K562 (cell line): Measurements from ENCODE around the gene APOL3. TPM values are rescaled to one million over a fixed set of nuclear protein-coding genes. Genes with fewer than 3 reads are reported as not detected.

Source experiments
- CHD2 ChIP-seq: IDR thresholded peaks from 2 replicates; pipeline ENCODE4 v1.6.1; 2011; ENCODE audit warnings: low read depth, low read length
- DNMT1 ChIP-seq: fragments of 450-650 bp; IDR thresholded peaks from 2 replicates; pipeline ENCODE4 v1.6.1; 2016; ENCODE audit warnings: antibody characterized with exemption, mild to moderate bottlenecking
- ETV1 ChIP-seq: fragments of 450-650 bp; conservative IDR thresholded peaks from 2 replicates; pipeline ENCODE4 v1.6.1; 2016; ENCODE audit warnings: missing genetic modification characterization, control low read depth, low read depth, missing compliant biosample characterization
- HEY1 ChIP-seq: fragments of 250-450 bp; sonication (Bioruptor Pico); IDR thresholded peaks from 2 replicates; pipeline ENCODE4 v1.5.0; 2020; ENCODE audit warnings: mild to moderate bottlenecking, moderate library complexity, borderline replicate concordance
- JUND ChIP-seq, 2 experiments: IDR thresholded peaks; 2 replicates in 1 of 2; 3 replicates in 1 of 2; pipeline ENCODE4 v1.6.1; 2011; ENCODE audit warnings: borderline replicate concordance in 2 of 2, low read depth in 2 of 2, low read length in 2 of 2, improper control_type of control experiment in 1 of 2, missing biosample characterization in 1 of 2, missing genetic modification characterization in 1 of 2, missing genetic modification reagents in 1 of 2
- RBM25 ChIP-seq: fragments of 200-400 bp; formaldehyde crosslinking; IDR thresholded peaks from 2 replicates; pipeline ENCODE4 v1.6.1; 2018; ENCODE audit warnings: low read length, low read depth, moderate library complexity; ENCODE audit not compliant: severe bottlenecking
- SMAD4 ChIP-seq: fragments of 250-450 bp; sonication (Bioruptor Pico); conservative IDR thresholded peaks from 2 replicates; pipeline ENCODE4 v1.8.0; 2021; ENCODE audit warnings: inconsistent platforms, mild to moderate bottlenecking, moderate library complexity
- SMARCC2 ChIP-seq: fragments of 450-650 bp; IDR thresholded peaks from 2 replicates; pipeline ENCODE4 v1.6.1; 2017; ENCODE audit warnings: antibody characterized with exemption, moderate library complexity, mild to moderate bottlenecking, low read depth
- TFAM ChIP-seq: fragments of 250-450 bp; sonication (Bioruptor Pico); conservative IDR thresholded peaks from 2 replicates; pipeline ENCODE4 v1.5.0; 2021; ENCODE audit warnings: mild to moderate bottlenecking, moderate library complexity
- ZNF316 ChIP-seq: fragments of 450-650 bp; IDR thresholded peaks from 2 replicates; pipeline ENCODE4 v1.6.1; 2016
- ZNF76 ChIP-seq: fragments of 250-450 bp; sonication (Bioruptor Pico); IDR thresholded peaks from 2 replicates; pipeline ENCODE4 v1.4.0; 2020; ENCODE audit warnings: mild to moderate bottlenecking, moderate library complexity, borderline replicate concordance
- ZNF766 ChIP-seq: fragments of 200-800 bp; sonication (Bioruptor generic); conservative IDR thresholded peaks from 2 replicates; pipeline ENCODE4 v1.6.1; 2016; ENCODE audit warnings: missing genetic modification characterization, missing compliant biosample characterization
- polyA plus RNA-seq, 8 experiments: library from polyadenylated mRNA; depleted of rRNA in 4 of 8; stranded (reverse) in 5 of 8; unstranded in 3 of 8; fragments of >200 nt; fragmentation: Nextera tagmentation in 2 of 8; fragmentation: Illumina TruSeq in 1 of 8; extraction: Ambion mirVana in 2 of 8; extraction: Trizol in 1 of 8; gene quantifications; 2 replicates each; pipeline versions ENCODE4 v1.2.1 to v1.2.3, GENCODE V29; 2011 to 2014; ENCODE audit warnings: inconsistent platforms in 1 of 8, missing spikeins in 1 of 8
- total RNA-seq, 7 experiments: library from RNA; depleted of rRNA in 6 of 7; stranded (reverse); fragments of >200 nt in 6 of 7; fragmentation: Illumina TruSeq in 2 of 7; extraction: Trizol in 2 of 7; gene quantifications; 2 replicates each; pipeline versions ENCODE4 v1.2.1 to v1.2.3, GENCODE V29; 2011 to 2021; ENCODE audit warnings: low replicate concordance in 1 of 7
- TF ChIP-seq, protein P1 (sequence below): fragments of 250-450 bp; sonication (Bioruptor Pico); IDR thresholded peaks from 2 replicates; pipeline ENCODE4 v1.5.0; 2021; ENCODE audit warnings: mild to moderate bottlenecking, moderate library complexity
- TF ChIP-seq, protein P2 (sequence below), 2 experiments: fragments of 450-650 bp; IDR thresholded peaks; 2 replicates each; pipeline ENCODE4 v1.6.1; 2018; ENCODE audit warnings: mild to moderate bottlenecking in 2 of 2, low read depth in 1 of 2; ENCODE audit not compliant: partially characterized antibody in 2 of 2
- TF ChIP-seq, protein P3 (sequence below): fragments of 450-650 bp; formaldehyde crosslinking; IDR thresholded peaks from 2 replicates; pipeline ENCODE4 v1.4.0; 2020; ENCODE audit warnings: mild to moderate bottlenecking, moderate library complexity
- TF ChIP-seq, protein P4 (sequence below): fragments of 250-450 bp; sonication (Bioruptor Pico); IDR thresholded peaks from 2 replicates; pipeline ENCODE4 v1.9.0; 2021; ENCODE audit warnings: mild to moderate bottlenecking

The APOL3 gene
- total and polyA plus RNA-seq, 9 of the 15 experiments (the other 6 are each of a cell fraction or from before 2014, with no cell fraction given) = 0.25 to 1.1 (median 0.56) TPM; not detected in 1

DNA sequence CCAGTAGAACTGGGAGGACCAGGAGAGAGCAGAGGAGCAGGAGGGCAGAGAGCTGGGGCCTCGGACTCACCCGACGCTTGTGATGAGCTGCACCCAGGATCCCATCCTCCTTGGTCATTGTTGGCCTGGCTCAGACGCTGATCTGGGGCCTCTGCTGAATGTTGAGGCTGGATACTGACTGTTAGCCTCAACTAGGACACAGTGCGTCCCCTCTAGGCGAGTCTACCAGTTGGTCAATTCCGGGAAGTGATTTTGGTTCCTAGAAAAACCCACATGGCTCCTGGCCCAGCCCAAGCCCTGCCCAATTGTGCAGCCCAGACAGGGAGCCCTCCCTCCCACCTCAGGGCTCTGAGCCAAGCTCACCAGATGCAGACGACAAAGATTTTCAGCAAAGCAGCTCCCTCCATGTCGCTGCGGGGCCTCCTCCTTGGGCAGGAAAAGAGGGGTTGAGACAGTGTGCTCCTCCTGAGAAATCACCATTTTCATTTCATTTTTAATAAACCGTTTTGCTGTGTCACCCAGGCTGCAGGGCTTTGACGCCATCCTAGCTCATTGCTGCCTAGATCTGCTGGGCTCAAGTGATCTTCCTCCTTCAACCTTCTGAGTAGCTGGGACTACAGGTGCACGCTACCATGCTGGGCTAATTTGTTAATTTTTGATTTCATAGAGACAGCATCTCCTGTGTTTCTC lies 41.2 kb upstream of the APOL3 start, which contains the start of gene APOL4 (continued):
- TF ChIP-seq, protein P1, sequence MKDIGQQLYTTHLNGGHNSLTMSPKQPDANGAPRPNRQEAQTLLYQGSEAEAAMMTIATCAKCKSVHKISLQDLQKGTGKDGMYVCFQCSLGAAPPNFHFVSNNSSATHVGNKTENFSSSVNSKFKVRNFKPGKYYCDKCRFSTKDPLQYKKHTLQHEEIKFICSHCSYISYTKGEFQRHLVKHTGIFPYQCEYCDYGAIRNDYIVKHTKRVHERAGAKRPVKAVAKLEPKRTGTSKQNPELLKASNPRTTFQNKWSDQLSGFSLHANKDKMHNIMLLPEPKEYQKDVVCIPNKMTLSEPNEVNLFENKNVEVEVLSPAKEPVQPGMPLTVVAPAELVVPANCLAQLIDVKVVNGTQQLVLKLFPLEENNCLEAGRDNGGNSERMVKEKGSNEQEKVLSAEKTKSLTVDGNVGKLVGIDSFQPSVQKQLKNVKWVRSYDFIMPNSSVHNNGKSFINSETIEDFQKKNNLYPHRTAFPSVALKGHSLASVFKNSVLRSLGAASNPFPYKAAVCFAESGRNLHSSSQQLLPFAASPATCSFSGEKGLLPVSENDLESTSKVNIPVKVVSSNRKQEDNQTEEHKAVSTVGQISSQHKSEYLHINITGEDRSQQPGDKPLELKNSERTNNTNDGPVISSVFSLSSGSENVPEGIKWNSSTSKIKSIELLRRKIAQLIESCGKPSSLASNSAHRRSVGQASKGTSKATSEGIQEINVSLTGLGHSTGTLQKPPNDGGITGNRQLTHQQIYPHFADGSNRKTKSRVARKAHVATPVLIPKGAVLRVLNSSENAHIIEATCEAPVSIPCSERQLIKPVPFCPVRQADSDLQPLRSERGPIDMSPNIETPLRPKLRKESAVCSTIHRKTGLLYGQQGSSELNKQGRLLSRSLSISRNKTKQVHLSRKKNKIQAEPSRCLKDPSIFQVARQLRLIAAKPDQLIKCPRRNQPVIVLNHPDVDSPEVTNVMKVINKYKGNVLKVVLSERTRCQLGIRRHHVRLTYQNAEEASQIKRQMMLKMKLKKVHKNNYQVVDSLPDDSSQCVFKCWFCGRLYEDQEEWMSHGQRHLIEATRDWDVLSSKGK (CRISPR knock-in tag) = no peak
- TF ChIP-seq, protein P2, sequence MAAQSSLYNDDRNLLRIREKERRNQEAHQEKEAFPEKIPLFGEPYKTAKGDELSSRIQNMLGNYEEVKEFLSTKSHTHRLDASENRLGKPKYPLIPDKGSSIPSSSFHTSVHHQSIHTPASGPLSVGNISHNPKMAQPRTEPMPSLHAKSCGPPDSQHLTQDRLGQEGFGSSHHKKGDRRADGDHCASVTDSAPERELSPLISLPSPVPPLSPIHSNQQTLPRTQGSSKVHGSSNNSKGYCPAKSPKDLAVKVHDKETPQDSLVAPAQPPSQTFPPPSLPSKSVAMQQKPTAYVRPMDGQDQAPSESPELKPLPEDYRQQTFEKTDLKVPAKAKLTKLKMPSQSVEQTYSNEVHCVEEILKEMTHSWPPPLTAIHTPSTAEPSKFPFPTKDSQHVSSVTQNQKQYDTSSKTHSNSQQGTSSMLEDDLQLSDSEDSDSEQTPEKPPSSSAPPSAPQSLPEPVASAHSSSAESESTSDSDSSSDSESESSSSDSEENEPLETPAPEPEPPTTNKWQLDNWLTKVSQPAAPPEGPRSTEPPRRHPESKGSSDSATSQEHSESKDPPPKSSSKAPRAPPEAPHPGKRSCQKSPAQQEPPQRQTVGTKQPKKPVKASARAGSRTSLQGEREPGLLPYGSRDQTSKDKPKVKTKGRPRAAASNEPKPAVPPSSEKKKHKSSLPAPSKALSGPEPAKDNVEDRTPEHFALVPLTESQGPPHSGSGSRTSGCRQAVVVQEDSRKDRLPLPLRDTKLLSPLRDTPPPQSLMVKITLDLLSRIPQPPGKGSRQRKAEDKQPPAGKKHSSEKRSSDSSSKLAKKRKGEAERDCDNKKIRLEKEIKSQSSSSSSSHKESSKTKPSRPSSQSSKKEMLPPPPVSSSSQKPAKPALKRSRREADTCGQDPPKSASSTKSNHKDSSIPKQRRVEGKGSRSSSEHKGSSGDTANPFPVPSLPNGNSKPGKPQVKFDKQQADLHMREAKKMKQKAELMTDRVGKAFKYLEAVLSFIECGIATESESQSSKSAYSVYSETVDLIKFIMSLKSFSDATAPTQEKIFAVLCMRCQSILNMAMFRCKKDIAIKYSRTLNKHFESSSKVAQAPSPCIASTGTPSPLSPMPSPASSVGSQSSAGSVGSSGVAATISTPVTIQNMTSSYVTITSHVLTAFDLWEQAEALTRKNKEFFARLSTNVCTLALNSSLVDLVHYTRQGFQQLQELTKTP (IDR thresholded peaks at IDR 0.05; ENCODE audit: low read depth in 1 of 2, partially characterized antibody in 2 of 2) = no peak
- TF ChIP-seq SMARCC2 = no peak
- no peak for TF ChIP-seq RBM25
- peak; percentile 94 for TF ChIP-seq SMAD4 (CRISPR knock-in tag)
- no peak for TF ChIP-seq ZNF766
- no peak for TF ChIP-seq ETV1 (tag)
- TF ChIP-seq, protein P3, sequence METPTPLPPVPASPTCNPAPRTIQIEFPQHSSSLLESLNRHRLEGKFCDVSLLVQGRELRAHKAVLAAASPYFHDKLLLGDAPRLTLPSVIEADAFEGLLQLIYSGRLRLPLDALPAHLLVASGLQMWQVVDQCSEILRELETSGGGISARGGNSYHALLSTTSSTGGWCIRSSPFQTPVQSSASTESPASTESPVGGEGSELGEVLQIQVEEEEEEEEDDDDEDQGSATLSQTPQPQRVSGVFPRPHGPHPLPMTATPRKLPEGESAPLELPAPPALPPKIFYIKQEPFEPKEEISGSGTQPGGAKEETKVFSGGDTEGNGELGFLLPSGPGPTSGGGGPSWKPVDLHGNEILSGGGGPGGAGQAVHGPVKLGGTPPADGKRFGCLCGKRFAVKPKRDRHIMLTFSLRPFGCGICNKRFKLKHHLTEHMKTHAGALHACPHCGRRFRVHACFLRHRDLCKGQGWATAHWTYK = no peak
- TF ChIP-seq HEY1 (CRISPR knock-in tag) = no peak
- TF ChIP-seq JUND (IDR thresholded peaks at IDR 0.05; ENCODE audit: borderline replicate concordance, low read depth, low read length) = peak; percentile 63; the same call in 1 of the 2 replicates
- peak; percentile 66; the same call in 1 of the 3 replicates for TF ChIP-seq JUND (tag; IDR thresholded peaks at IDR 0.05; ENCODE audit: borderline replicate concordance, low read depth, low read length)
- TF ChIP-seq TFAM (CRISPR knock-in tag) = no peak
- TF ChIP-seq ZNF76 = no peak
- no peak for TF ChIP-seq CHD2
- no peak for TF ChIP-seq DNMT1
- TF ChIP-seq, protein P4, sequence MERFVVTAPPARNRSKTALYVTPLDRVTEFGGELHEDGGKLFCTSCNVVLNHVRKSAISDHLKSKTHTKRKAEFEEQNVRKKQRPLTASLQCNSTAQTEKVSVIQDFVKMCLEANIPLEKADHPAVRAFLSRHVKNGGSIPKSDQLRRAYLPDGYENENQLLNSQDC (CRISPR knock-in tag) = no peak
- TF ChIP-seq ZNF316 = peak; percentile 34; the same call in 1 of the 2 replicates
